ENCODE results near the gene SRP54. TPM values are rescaled to one million over a fixed set of nuclear protein-coding genes. Genes with fewer than 3 reads are reported as not detected.

The SRP54 gene
- total and polyA plus RNA-seq, 2 of the 13 experiments (the other 11 are each of a cell fraction or from before 2014, with no cell fraction given): 42.2 to 207 TPM

- no peak for TF ChIP-seq MLX (CRISPR knock-in tag; IDR thresholded peaks at IDR 0.05)
- peak; percentile 97; the same call in 1 of the 2 replicates for TF ChIP-seq FOXO4 (CRISPR knock-in tag; conservative IDR thresholded peaks at IDR 0.05)
- no peak for TF ChIP-seq ATM (IDR thresholded peaks at IDR 0.05; ENCODE audit: borderline replicate concordance)
- peak; percentile 72 for TF ChIP-seq KDM5A (IDR thresholded peaks at IDR 0.05; ENCODE audit: borderline replicate concordance, low read length)
- peak; percentile 19; the same call in 1 of the 2 replicates for TF ChIP-seq MYPOP (CRISPR knock-in tag; IDR thresholded peaks at IDR 0.05)
- peak; percentile 69; the same call in 1 of the 2 replicates for TF ChIP-seq SRY (CRISPR knock-in tag; IDR thresholded peaks at IDR 0.05)
- 0 out of 2 replicates have a peak, but pooled peaks have one; percentile 8 for TF ChIP-seq ZNF512B (CRISPR knock-in tag; IDR thresholded peaks at IDR 0.05; ENCODE audit: borderline replicate concordance)
- TF ChIP-seq ZBTB40 (IDR thresholded peaks at IDR 0.05): no peak
- peak; percentile 16 for TF ChIP-seq ZBTB40 (CRISPR knock-in tag; IDR thresholded peaks at IDR 0.05)
- no peak for TF ChIP-seq NONO (IDR thresholded peaks at IDR 0.05)
- 0 out of 2 replicates have a peak, but pooled peaks have one; percentile 3 for TF ChIP-seq NONO (CRISPR knock-in tag; conservative IDR thresholded peaks at IDR 0.05)
- no peak for TF ChIP-seq NR1H2 (CRISPR knock-in tag; IDR thresholded peaks at IDR 0.05; ENCODE audit: borderline replicate concordance, low read depth)
These were observed 64.2 kb downstream of the SRP54 start (continued) for GRCh38 chr14:35046751-35047536.
